Measurements from ENCODE around the gene MYO16.

- TF ChIP-seq CTCF (IDR thresholded peaks at IDR 0.05) = no peak
- TF ChIP-seq POLR2A (IDR thresholded peaks at IDR 0.05) = no peak
Measured at GRCh38 chr13:108586826-108587225, 42.6 kb upstream of the MYO16 start.
